Measurements from ENCODE around the gene FAM76A.
"Not testable (repeated sequence)": the region's sequence is repeated elsewhere in the genome, so short reads cannot be mapped to it uniquely, and the experiment has no call there.

The FAM76A gene

GRCh38 chr1:27725374-27726172 lies at the start of gene FAM76A:
FAM76A (plus strand) TSS chr1:27725961; CDS start chr1:27726081, 120 bp downstream.
- DNase-seq (ENCODE audit: low read depth in 3 of 3): peak; percentile 98 to 100 (median 99)

- DNase-seq (ENCODE audit: low read depth in 3 of 3): no peak
Observed at GRCh38 chr1:27676410-27676809, 49.4 kb upstream of the FAM76A start.

GRCh38 chr1:27678747-27679146 lies 47.0 kb upstream of the FAM76A start:
- DNase-seq (ENCODE audit: low read depth in 3 of 3): no peak

- DNase-seq (ENCODE audit: low read depth in 3 of 3): not testable (repeated sequence)
Observed at GRCh38 chr1:27680225-27680791, 45.5 kb upstream of the FAM76A start.

GRCh38 chr1:27681580-27681979 lies 44.2 kb upstream of the FAM76A start:
- DNase-seq (ENCODE audit: low read depth in 3 of 3): not testable (repeated sequence)

GRCh38 chr1:27682351-27682944 lies 43.3 kb upstream of the FAM76A start:
- DNase-seq (ENCODE audit: low read depth in 3 of 3): no peak

- no peak for DNase-seq (ENCODE audit: low read depth in 3 of 3)
Observed at GRCh38 chr1:27684176-27684575, 41.6 kb upstream of the FAM76A start.

GRCh38 chr1:27686223-27686990 lies 39.4 kb upstream of the FAM76A start:
- DNase-seq (ENCODE audit: low read depth in 3 of 3): no peak

- no peak for DNase-seq (ENCODE audit: low read depth in 3 of 3)
Observed at GRCh38 chr1:27687906-27688305, 37.9 kb upstream of the FAM76A start.

- no peak for DNase-seq (ENCODE audit: low read depth in 3 of 3)
Observed at GRCh38 chr1:27689423-27690173, 36.2 kb upstream of the FAM76A start.

- DNase-seq (ENCODE audit: low read depth in 3 of 3): no peak
Observed at GRCh38 chr1:27690183-27690582, 35.6 kb upstream of the FAM76A start.

GRCh38 chr1:27696835-27697234 lies 28.9 kb upstream of the FAM76A start:
- DNase-seq (ENCODE audit: low read depth in 3 of 3): not testable (repeated sequence)

- DNase-seq (ENCODE audit: low read depth in 3 of 3): no peak
Observed at GRCh38 chr1:27704958-27705357, 20.8 kb upstream of the FAM76A start.

- DNase-seq (ENCODE audit: low read depth in 3 of 3): no peak
Observed at GRCh38 chr1:27705545-27705944, 20.2 kb upstream of the FAM76A start.

GRCh38 chr1:27710574-27710973 lies 15.2 kb upstream of the FAM76A start:
- DNase-seq (ENCODE audit: low read depth in 3 of 3): no peak

- DNase-seq (ENCODE audit: low read depth in 3 of 3): no peak
Observed at GRCh38 chr1:27713139-27713725, 12.5 kb upstream of the FAM76A start.

GRCh38 chr1:27713869-27714513 lies 11.8 kb upstream of the FAM76A start:
- DNase-seq (ENCODE audit: low read depth in 3 of 3): no peak

- DNase-seq (ENCODE audit: low read depth in 3 of 3): no peak
Observed at GRCh38 chr1:27716262-27716895, 9.4 kb upstream of the FAM76A start.

GRCh38 chr1:27719286-27720251 lies 6.2 kb upstream of the FAM76A start:
- DNase-seq (ENCODE audit: low read depth in 3 of 3): no peak
